SIG-M5 treated with dmso at 0.1 percent for 504 hours (cell line): ENCODE measurements around the gene EVA1C.
"Not testable (repeated sequence)": the region's sequence is repeated elsewhere in the genome, so short reads cannot be mapped to it uniquely, and the experiment has no call there.

Experiments
- DNase-seq: peaks from one replicate; lab custom pipeline; 2025; ENCODE audit not compliant: unreplicated experiment; lab: John Stamatoyannopoulos, UW

Gene EVA1C

DNA sequence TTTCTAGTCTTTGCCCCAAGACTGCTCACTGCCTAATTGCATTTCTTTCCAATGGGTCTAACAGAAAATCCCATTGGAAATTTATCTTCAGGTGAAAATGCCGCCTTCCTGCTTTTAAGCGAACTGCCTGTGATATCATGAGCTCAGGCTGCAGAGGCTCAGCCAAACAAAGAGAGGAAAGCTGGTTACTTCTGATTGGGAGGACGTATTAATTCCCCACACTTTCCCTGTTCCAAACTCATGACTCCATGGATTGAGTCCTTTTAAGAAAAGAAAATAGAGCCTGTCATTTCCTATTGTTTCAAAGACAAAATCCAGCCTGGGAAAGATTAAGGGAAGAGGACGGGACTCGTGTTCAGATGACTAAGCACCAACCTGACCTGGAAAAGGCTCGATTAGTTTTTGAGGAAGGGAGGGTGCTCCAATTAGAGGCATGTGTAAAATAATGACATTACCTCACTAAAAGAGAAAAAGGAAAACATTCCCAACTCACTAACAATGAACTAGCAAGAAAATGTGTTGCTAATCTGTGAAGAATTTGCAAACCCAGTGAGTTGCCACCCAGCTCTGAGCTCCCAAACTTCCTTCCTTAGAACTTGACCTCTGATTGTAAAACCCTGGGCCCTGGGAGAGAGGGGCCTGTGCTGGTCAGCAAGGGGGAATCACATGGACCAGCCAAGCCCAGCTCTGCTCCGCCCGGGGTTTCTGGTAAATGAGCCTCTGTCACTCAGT is 111.6 kb downstream of the EVA1C start:
- DNase-seq, result no peak

DNA sequence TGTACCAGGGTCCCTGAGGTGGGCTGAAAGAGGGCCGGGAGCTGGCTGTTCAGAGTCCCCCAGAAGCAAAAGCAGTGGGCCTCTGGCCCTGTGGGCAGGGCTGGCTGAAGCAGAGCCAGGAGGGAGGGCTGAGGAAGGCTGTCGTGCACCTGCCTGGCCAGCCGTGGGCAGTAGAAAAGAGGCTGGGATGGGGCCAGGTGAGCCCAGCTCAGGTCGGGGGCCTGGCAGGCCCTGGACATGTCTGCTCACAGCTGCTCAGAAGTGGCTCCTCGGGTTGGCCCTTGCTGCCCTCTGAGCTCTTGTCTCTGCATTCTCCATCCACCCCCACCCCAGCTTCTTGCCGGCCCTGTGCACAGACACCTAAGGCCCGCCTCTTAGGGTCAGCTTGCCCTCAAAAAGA is 112.8 kb downstream of the EVA1C start:
- no peak for DNase-seq

DNA sequence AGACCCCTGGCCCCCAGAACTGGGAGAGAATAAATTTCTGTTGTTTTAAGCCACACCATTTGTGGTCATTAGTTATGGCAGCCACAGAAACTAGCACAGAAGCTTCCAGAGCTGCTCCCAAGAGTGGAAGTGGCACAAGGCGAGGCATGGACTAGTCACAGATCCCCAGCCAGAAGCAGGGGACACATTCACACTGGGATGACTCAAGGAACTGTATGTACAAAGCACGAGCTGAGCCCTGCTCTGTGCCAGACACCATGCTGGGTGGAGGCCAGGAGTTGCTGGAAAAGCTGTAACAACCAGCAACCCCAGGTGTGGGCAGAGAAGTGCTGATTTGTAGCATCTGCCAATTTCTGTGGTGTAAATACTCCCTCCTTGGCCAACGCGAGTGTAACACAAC is 117.2 kb downstream of the EVA1C start:
- no peak for DNase-seq

DNA sequence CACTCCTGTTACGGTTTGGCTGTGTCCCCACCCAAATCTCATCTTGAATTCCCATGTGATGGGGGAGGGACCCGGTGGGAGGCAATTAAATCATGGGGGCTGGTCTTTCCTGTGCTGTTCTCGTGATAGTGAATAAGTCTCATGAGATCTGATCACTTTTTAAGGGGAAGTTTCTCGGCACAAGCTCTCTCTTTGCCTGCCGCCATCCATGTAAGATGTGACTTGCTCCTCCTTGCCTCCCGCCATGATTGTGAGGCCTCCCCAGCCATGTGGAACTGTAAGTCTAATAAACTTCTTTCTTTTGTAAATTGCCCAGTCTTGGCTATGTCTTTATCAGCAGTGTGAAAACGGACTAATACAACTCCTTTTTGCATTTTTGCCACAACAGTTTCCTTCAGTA is 118.3 kb downstream of the EVA1C start:
- DNase-seq, result not testable (repeated sequence)

DNA sequence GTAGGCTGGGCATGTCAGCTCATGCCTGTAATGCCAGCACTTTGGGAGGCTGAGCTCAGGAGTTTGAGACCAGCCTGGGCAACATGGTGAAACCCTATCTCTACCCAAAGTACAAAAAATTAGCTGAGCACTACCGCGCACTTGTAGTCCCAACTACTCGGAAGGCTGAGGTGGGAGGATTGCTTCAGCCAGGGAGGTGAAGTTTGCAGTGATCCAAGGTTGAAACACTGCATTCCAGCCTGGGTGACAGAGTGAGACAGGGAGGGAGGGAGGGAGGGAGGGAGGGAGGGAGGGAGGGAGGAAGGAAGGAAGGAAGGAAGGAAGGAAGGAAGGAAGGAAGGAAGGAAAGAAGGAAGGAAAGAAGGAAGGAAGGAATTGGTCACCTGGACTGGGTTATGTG is 119.1 kb downstream of the EVA1C start:
- DNase-seq, result not testable (repeated sequence)

DNA sequence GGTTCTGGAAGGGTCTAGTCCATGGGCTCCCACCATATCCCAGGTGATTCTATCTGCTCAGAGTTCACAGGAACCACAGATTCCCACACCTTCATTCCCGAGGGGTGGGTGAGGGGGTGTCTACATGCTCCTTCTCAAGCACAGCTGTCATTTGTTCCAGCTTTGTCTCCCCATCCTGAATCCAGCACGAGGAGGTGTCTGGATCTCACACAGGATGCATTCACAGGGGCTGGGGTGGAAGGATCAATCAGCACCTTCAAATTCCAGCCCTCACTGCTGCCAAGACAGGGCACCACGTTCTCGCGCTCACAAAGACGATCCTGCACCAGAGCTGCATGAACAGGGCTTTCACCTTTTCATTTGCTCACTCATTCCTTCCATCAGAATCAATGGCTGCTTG is 120.1 kb downstream of the EVA1C start:
- no peak for DNase-seq

DNA sequence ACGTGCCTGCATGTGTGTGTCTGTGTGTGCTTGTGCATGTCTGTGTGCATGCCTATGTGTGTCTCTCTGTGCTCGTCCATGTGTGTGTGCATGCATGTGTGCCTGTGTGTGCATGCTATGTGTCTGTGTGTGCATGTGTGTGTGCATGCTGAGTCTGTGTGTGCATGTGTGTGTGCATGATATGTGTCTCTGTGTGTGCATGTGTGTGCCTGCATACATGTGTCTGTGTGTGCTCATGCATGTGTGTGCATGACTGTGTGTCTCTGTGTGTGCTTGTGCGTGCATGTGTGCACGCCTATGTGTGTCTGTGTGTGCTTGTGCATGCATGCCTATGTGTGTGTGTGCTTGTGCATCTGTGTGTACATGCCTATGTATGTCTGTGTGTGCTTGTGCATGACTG is 120.5 kb downstream of the EVA1C start:
- no peak for DNase-seq

DNA sequence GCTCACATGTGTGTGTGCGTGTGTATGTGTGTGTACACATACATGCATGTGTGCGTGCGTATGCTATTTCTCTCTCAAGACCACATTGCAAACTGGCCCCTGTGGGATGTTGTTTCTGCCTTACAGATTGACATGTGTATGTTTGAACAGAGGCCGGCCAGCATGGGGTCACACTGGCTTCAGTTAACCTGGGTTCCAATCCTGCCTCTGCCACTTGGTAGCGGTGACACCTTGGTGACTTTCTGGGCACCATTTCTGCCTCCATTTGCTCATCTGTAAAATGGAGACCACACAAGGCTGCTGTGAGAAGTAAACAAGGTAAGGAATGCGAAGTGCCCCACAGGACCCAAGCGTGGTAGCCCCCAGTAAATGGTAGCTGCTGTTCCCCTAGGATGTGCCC is 121.1 kb downstream of the EVA1C start:
- no peak for DNase-seq

DNA sequence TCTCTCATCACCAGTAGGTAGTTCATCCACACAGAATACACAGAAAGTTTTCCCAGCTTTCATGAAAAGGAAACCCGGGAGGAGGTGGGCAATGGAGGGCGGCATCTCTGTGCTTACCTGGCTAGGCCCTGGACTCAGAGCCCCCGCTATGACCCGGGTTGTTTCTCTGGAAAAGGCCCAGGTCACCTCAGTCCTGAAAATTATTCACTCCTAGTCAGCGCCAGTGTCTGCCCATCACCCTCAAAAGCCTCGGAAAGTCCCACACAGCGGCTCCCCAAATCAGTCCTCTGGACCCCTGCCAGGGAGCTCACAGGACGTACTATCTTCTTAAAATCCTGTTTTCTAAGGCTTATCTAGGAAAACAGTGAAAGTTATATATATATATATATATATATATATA is 121.6 kb downstream of the EVA1C start:
- DNase-seq, result no peak

DNA sequence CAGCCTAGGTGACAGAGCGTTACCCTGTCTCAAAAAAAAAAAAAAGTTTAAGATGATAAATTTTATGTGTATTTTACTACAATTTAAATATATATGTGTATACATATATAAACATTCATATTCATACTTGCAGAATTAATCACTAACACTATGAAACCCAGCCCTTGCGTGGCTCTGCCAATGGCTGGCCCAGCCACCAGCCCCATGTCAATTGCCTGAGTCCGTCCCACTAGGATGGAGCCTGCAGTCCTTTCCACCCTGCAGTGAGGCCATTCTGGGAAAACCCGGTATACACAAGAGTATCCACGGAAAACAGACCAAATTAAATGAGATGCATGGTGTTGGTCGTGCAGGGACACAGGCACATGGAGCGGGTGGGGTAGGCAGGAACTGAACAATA is 123.1 kb downstream of the EVA1C start:
- no peak for DNase-seq

DNA sequence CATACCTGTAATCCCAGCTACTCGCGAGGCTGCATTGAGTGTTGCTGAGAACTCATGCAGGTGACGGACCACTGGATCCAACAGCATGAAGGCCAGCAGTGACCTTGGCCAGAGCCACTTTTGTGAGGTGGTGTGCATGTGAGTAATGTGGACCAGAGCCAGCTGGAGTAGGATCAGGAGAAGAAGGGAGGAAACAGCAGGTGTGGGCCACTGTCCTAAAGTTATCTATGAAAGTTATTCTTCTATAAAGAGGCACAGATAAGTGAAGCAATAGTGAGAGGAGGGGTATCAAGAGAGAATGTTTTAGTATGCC is 125.0 kb downstream of the EVA1C start:
- DNase-seq, result no peak

DNA sequence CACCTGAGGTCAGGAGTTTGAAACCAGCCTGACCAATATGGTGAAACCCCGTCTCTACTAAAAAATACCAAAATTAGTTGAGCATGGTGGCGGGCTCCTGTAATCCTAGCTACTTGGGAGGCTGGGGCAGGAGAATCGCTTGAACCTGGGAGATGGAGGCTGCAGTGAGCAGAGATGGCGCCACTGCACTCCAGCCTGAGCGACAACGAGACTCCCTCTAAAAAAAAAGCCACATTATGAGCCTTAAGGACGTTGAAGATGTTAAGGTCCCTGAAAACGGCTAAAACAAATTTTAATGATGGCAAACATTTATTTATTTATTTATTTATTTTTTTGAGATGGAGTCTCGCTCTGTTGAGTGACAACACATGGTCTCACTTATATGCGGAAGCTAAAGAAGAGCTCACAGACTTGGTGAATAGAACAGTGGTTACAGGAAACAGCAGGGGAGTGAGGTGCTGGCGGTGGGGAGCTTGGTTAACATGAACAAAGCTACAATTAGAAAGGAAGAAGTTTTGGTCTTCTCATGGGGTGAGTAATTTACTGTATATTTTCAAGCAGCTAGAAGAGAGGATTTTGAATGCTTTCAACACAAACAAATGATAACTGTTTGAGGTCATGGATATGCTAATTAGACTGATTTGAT is 125.8 kb downstream of the EVA1C start:
- DNase-seq, result peak; percentile 14

DNA sequence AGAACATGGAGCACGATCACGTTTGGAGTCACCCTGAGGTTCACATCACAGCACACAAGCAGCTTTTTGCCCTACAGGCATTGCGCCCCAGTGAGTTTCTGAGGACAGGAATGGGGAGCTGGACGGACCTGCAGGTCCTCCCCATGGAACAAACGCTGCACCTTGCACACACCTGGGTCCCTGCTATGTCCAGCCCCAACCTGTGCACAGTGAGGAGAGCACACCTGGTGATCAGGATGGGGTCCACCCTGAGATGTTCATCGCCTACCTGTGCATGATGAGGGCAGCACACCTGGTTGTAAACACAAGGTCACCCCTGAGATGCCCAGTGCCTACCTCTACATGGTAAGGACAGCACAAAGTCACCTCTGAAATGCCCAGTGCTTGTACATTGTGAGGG is 126.9 kb downstream of the EVA1C start:
- DNase-seq, result no peak

DNA sequence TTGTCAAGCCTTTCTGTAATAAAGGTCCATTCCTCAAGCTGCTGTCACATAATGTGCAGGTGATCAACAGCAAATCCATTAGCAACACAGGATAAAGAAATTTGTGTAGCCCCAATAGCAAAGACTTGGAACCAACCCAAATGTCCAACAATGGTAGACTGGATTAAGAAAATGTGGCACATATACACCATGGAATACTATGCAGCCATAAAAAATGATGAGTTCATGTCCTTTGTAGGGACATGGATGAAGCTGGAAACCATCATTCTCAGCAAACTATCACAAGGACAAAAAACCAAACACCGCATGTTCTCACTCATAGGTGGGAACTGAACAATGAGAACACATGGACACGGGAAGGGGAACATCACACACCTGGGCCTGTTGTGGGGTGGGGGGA is 130.6 kb downstream of the EVA1C start:
- not testable (repeated sequence) for DNase-seq

DNA sequence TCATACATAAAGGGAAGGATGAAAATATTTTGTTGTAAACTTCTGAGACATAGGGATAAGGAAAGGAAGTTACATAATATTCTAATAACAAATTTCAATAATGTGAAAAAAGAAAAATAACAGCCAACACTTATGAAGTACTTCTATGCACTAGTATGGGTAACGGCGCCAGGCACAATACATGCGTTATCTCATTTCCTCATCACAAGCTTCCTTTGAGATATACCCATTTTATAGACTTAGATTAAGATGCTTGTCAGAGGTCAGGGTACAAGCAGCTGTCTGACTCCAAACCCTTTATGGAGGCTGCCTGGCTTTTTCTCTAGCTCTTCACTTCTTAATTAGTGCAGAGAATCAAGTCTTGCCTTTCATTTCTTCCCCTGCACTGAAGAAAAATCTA is 131.5 kb downstream of the EVA1C start:
- DNase-seq, result no peak

DNA sequence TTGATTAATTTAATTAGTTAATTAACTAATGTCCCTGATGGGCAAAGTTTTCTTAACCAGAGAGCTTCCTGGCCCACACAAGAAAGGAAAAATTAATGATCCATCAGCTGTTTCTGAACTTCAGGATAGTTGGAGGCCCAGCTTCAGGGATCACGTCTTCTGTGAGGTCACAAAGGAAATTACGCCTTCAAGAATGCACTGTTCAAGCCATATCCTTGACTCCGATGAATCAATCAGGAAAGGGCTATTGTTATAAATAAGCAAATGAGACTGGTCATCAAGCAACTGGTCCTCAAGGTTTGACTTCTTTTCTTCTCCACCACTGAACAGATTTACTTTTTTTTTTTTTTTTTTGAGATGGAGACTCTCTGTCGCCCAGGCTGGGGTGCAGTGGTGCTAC is 132.2 kb downstream of the EVA1C start:
- no peak for DNase-seq

DNA sequence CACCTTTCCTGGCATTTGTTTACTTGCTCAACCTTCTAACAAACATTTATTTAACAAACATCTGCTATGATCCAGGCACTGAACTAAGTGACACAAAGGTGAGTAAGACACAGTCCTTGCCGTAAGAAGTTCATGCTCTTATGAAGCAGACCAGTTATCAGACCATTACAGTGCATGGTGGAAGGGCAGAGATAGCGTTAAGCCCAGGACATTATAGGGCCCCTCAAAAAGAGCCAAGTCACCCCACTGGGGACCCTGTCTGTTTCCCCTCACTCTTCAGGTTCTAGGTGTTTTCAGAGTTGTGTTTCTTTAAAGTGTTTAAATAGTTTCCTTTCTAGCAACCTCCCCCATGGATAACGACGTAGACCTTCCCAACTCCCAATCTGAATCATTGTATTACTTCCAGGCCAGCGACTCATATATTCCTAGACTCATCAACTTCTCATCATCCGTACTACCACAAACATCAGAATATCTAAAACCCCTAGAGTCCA is 133.5 kb downstream of the EVA1C start:
- no peak for DNase-seq

DNA sequence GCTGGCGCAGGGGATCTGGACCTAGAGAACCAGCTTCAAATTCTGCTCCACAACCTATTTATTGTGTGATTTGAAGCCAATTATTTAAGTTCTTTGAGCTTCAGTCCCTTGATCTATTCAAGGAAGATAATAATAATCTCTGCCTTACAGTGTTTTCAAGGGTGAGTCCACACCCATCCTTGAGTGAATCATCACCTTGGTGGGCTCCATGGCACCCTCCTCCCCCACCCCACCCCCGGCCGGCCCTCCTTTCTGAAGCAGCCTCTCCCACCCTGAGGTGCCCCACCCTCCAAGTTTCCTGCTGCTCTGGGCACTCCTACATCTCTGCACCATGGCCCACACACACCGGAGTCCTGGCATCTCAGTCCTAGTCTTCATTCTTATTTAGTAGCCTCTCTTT is 134.5 kb downstream of the EVA1C start:
- DNase-seq, result no peak

DNA sequence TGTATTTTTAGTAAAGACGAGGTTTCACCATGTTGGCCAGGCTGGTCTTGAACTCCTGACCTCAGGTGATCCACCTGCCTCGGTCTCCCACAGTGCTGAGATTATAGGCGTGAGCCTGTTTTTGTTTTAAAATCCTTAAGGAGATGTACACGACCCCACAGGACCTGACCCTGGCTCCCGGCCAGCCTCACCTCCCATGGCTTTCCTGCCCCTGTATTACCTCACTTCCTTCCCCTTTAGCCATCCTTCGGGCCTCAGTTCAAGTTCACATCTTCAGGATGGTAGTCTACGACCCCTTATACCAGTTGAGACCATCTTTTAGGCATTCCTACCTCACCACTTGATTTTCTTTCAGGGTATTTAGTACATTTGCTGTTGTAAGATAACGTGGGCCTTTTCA is 136.5 kb downstream of the EVA1C start:
- DNase-seq, result no peak

DNA sequence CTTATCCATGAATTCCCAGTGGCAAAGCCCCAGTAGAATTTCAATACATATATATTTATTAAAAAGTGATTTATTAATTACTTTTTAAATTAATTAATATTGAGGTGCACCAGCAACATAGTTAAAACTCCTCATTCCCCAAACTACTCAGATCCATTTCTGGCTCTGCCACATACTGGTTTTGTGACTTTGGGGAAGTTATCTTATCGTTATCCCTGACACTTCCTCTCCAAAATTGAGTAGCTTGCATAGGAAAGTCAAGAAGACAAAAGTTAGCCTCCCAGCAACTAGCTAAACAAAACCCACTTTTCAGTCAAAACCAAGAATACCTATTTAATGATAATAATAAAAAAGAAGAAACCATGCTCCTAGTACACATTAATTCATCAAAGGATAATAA is 136.9 kb downstream of the EVA1C start:
- no peak for DNase-seq

DNA sequence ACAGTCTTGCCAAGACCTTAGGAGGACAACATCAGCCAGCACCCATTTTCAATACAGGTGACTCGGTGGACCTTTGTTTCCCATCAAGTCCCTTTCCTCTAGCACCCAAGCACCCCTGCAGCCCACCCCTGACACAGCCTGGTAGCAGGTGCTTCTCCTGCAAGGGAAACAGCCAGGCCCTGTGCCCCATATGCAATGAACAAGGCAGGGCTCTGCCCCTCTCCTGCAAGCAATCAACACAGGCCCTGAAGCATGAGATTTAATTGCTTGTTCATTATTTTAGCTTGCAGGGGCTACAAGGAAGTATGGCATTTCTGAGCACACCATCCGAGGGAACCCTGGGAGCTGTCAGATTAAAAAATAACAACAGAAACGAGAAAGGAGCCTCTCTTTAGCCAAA is 137.4 kb downstream of the EVA1C start:
- no peak for DNase-seq

DNA sequence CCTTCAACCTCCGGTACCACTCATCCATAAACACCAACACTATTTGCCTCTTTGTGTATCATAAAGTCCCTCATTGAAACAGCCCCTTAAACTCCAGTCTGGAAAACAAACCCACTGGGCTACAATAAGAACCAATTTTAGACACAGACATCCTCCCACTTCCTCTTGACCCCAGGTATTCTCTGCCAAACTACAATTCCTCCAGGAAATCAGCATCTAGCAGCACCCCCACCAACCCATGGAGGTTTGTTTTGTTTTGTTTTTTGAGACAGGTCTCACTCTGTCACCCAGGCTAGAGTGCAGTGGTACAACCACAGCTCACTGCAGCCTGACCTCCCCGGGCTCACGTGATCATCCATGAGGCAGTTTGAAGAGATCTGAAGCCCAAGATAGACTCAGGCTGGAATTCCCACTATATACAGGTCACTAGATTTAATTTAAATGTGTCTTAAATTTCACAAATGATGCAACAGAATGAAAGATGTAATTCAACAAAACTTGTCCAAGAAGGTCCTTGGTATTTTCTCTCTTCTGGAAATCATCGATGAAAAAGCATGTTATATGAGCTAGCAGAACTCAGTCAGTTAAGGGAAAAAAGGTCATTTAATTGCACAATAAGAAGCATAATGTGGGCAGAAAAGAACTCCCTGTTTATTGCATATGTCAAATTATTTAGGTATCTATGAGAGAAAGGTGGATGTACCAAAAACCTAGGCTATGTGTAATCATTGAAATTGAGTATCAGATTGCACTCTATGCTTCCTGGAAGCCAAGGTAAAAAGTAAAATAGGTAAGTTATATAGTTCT is 142.5 kb downstream of the EVA1C start:
- no peak for DNase-seq
